Iris pigment epithelial cell (primary cell): ENCODE data around the gene TGOLN2.
"Not testable (repeated sequence)": the region's sequence is repeated elsewhere in the genome, so short reads cannot be mapped to it uniquely, and the experiment has no call there.

Experiments used
- DNase-seq: peaks from one replicate; pipeline ENCODE4 v3.0.0-alpha.2; 2011; ENCODE audit warnings: low read depth

The TGOLN2 gene

DNA sequence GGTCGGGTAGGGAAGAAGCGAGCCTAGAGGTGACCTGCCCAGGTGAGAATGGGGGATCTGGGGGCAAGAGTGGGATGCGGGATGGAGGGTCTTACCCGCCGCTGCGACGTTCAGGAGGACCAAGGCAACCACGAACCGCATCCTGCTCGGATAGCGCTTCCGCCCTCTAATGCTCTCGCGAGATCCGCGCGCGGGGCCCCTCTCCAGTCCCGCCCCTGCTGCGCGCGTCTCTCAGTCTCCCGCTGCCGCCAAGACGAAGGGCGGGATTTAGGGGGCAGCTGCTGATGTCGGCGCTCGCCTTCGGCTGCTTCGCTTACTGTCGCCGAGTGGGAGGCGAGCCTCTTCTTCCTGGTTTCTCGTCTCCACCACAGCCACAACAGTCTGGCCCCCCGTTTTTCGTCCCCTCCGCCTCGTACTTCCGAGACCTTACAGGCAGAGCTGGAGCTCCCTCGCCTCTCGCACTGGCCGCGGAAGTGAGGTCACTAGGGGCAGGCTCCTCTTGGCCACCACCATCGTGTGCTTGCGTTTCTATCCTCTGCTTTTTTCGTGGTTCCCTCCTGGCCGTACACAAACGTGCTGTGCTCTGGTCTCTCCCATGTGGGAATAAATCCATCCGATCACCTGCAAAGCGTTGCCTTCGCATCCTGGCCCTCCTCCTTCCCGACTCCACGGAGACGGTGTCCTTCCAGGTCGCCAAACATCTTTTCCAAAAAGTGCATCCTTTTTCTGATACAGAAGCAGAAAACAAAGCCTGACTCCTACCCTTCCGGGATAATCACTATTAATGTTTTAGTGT is at the start of gene TGOLN2:
TSS of gene TGOLN2 (minus strand) at position 168 of the 796 bp plus-strand sequence. CDS start at position 141, 27 bp downstream.
- peak; percentile 91 for DNase-seq

DNA sequence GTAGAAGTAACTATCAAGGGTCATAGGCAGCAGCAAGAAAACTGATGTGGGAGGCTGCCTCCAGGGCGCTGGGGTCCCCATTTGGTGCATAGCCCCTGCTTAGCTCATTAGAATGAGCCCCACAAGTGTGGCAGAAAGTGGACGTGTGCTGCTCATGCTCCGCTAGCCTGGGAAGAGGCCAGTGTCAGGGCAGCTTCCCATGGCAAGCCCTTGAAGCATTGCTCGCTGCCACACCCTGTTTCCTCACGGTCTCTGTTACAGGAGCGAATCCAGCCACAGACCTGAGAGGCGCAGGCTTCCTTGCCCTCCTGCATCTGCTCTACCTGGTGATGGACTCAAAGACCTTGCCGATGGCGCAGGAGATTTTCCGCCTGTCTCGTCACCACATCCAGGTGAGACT is 49.3 kb upstream of the TGOLN2 start:
- no peak for DNase-seq

DNA sequence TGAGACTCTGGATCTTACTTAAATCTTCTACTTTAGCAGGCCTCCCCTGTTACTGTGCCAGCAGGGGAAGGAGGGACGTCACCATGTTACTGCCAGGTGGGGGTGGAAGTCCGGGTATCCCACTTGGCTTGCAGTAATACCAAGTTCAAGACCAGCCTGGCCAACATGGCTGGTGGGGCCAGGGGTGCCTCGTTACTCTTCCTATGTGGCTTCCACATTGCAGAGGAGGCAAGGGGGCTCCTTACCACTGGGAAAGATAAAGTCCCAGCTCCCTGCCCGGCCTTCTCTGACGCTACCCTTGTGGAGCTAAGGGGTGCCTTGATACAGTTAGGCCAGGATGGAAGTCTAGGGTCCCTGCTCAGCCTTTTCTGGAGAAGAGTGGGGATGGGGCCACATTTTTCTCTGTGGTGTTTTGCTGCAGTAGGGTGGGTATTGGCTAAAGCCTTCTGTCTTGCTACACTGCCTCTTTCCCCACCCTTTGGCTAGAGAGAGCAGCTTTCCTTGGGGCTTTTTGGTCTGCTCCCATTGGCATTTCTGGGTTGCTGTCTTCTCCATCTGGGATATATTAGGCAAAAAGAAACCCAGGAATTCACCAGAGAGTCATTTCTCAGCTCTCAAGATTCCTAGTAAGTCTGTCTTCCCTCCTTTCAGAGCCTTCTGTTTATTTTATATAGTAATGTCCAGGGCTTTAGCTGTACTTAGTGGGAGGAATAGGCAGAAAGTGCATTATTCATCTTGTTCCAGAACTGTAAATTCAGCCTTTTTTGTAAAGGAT is 48.7 kb upstream of the TGOLN2 start:
- no peak for DNase-seq

DNA sequence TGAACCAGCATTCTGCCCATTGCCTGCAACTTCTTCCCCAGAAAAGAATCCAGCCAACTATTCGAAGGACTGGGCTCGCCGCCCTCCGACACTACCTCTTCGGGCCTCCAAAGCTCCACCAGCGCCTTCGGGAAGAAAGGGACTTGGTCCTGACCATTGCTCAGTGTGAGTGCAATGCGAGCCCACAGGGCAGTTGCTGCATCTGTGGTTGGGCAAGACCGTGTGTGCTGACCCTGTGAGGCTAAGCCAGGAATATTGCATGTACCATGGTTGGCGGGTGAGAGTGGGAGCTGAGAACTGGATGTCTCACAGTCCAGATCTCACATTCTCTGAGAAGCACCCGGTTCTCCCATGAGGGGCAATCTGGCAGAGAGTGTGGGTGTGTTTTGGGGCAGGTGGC is 43.3 kb upstream of the TGOLN2 start:
- DNase-seq, result no peak

DNA sequence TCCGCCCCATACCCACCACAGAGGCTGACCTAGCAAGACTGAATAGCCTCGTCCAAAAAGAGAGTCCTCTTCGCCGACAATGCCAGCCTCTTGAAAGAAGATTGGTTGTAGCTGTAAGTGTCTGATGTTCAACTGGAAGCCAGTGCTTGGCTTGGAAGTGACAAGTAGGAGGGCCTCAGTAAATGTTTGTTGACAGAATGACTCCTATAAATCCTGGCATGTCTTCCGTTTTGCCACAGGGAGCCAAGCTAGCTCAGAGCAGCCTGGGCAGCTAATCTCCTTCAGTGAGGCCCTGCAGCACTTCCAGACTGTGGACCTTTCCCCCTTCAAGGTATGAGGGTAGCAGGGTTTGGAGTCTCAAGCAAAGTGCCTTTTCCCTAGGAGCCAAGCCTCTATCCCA is 41.7 kb upstream of the TGOLN2 start:
- no peak for DNase-seq

DNA sequence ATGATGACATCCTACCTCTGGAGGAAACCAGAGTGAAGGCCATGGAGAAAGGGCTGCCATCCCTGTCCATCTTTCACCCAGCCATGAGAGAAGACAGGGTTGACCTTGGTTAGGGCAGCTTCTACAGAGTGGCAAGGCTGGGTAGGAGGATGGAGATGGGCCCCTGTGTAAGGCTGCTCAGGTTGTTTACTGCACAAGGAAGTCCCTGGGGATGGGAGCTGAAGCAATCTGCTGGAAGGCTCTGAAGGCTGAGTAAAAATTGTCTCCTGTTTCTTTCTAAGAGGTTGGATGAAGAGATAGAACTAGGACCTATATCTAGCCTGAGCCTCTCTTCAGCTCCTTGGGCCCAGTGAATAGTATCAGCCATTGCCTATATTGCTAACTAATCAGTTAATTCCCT is 41.1 kb upstream of the TGOLN2 start:
- DNase-seq, result no peak

DNA sequence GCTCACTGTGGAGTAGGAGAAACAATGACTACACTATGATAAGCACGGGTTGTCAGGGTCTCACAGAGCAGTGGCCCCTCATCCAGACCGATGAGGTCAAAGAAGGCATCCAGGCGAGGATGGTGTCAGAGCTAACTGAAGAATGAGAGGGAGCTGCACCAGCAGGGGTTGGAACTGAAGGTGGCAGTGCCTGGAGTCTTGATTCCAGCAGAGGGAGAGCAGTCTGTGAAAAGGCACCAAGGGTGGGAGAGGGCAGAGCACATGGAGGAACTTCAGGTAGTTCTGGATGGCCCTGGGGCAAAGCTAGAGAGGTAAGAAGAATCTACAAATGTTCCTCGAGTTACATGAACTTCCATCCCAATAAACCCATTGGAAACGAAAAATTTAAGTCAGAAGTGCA is 39.4 kb upstream of the TGOLN2 start:
- DNase-seq, result no peak

DNA sequence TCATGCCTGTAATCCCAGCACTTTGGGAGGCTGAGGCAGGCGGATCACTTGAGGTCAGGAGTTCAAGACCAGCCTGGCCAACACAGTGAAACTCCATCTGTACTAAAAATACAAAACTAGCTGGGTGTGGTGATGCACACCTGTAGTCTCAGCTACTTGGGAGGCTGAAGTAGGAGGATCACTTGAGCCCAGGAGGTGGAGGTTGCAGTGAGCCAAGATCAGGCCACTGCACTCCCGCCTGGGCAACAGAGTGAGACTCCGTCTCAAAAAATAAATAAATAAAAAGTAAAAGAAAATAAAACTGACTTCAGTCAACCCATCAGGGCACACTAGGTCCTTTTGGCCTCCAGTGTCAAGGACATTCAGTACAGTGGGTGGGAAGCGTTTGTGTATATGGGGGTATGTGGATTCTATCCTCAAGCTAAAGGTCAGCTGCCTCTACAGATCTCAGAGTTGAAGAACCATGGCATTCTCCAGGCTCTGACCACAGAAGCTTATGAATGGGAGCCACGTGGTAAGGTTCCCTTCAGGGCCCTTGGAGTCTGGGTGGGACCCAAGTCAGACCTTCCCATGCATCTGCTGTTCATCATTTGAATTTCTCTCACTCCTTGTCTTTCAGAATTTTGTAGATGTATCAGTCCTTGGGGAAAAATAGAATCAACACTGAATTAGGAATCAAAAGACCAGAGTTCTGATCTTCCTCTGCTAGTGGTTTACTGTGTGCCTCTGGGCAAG is 35.0 kb upstream of the TGOLN2 start:
- DNase-seq, result not testable (repeated sequence)

DNA sequence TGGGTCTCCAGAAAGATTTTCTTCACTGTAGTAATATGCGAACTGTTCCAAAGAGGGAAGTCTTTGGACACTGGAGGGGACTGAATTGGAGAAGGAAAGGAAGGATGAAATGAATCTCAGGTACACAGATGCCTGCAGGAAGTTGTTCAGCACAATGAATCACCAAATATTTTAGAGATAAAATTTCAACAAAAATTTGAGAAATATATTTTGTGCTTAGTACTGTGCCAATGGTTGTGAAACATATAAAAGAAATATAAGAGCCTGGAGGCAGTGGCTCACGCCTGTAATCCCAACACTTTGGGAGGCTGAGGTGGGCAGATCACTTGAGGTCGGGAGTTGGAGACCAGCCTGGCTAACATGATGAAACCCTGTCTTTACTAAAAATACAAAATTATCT is 29.9 kb upstream of the TGOLN2 start:
- no peak for DNase-seq

DNA sequence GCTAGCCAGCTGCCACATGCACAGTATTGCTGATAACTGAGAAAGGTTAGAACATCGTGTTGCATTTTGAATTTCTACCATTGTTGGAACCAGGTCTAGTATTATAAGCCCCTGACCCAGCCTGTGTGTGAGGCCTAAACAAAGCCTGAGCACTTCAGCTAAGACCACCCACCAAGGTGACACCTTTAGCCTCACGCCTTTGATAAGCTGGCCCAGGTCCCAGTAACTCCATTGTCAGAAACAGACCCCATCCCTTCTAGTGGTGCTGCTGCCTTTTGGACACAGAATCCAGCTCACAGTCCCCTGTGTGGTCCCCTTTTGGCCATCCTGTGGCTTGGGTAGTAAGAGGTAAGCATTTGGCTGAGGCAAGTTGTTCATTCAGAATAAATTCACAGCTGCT is 28.4 kb upstream of the TGOLN2 start:
- no peak for DNase-seq

DNA sequence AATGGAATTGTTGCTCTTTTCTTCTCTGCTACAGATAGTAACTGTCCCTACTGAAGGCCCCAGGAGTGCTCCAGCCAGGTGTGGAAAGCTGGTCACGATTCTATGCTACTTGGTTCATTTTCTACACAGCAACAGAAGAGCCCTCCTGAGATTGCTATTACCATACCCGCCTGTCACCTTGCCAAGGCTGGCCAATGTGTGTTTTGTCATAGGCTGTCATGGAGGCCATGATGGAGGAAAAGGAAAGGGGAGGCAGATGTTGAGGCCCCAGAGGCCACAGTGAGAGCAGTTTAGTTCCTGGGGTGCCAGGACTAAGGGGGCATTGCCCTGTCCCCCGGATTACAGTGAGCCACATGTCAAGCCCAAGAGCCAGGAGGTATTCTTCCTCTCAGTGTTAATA is 27.7 kb upstream of the TGOLN2 start:
- no peak for DNase-seq

DNA sequence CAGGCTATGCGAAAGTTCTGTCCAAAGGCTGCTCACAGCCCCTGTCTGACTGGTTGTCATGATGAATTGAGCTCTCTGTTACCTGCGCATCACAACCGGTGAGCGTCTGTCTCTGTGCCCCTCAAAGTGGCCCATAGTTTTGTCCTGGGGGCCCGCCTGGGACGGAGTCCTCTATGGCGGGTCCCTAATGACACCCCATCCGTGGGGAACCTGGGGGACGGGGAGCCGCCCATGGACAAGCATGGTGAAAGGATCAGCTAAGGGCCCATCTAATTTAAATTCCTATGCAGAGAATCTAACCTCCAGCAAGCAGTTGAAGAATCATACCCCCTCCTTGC is 27.3 kb upstream of the TGOLN2 start:
- DNase-seq, result no peak

DNA sequence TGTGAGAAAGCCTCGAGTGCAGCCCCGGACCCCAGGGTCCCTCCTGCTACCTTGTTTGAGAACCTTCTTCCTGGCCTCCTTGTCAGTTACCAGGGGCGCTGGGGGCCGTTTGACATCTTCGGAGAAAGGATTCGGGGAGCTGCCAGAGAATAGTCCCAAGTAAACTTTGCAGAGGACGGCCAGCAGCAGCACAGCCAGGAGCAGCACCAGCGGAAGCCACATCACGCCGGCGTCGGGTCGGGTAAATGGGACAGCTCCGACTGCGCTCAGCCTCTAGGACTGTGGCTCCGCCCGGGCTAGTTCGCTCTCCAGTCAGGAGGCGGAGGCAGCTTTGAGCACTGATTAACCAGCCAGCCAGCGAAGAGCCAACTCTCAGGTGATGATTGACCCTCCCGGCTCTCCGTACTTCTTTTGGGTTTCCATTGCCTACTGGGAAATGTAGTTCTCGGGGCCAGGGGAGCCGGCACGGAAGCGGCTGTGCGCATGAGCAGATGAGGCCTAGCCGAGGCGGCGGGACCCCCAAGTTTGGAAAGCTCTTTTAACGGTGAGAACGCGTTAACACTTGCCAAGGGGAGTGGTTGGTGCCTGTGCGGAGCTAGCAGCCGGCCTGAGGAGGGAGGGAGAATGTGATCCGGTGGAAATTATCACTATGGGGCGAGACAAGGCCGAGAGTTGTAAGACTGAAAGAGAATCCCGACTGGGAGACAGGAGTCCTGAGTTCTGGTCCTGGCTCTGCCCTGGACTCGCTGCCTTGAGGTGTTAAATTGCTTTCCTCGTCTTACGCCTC is 26.7 kb upstream of the TGOLN2 start, which contains the start of the genes ELMOD3 and RETSAT:
TSS of gene ELMOD3 (plus strand) at position 484 of the 787 bp plus-strand sequence. CDS start 2,430 bp downstream, outside the sequence.
TSS of gene RETSAT (minus strand) at position 243 of the 787 bp plus-strand sequence. CDS start at position 222, 21 bp downstream.
- DNase-seq, result peak; percentile 100

DNA sequence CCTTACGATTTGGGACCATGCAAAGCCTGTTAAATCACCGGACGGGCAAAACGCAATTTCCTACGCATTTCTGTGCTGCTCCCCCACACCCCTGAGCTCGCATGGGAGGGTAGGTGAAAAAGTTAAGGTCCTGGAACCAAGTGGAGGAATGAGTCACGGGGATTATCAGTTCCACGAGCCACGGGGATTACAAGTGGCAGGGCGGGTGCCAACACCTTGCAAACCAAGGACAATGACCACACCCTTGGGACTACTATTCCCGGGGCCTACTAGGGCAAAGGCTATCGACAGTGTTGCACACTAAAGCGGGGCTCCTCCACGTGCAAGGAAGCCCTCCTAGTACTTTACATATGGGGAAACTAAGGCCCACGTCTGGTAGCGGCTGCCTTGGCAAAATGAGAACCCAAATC is 26.1 kb upstream of the TGOLN2 start:
- DNase-seq, result peak; percentile 44

DNA sequence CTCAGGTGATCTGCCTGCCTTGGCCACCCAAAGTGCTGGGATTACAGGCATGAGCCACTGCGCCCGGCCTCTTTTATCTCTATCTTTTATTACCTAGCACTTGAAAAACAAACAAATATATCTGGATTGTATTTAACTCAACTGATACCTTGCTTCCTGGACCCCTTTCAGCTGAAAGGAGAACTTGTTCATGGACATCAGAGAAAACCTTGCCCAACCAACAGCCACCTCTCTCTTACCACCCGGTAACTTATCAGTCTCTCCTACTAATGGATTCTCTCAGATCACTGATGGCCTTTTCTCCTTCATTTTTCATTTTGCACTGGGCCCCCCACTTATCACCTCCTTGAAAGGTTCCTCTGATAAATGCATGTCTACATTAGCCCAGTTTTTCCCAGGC is 19.8 kb upstream of the TGOLN2 start:
- no peak for DNase-seq

DNA sequence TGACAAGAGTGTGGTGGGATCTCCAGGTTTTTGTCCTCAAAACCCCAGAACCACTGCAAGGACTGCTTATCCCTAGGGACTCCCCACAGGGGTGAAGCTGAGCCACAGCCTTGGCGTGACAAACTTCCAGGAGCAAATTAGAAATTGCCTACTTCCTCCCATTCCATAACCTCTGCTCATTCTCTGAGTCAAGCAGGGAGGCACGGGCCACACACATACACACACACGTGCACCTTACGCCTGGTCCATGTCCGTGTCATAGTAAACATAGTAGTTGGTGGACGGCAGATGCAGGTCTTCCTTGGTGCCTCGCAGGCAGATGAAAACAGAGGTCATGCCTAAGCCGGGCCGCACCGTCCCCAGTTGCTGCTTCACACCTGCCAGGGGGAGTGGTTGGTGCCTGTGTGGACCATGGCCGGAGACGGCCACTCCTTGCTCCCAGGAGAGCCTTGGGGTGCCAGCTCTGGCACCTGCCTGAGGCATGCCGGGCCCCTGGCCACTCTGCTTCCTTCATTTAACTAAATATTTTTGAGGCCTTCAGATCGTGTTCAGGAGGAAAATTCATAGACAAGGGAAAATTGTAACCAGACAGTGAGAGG is 16.7 kb upstream of the TGOLN2 start:
- no peak for DNase-seq

DNA sequence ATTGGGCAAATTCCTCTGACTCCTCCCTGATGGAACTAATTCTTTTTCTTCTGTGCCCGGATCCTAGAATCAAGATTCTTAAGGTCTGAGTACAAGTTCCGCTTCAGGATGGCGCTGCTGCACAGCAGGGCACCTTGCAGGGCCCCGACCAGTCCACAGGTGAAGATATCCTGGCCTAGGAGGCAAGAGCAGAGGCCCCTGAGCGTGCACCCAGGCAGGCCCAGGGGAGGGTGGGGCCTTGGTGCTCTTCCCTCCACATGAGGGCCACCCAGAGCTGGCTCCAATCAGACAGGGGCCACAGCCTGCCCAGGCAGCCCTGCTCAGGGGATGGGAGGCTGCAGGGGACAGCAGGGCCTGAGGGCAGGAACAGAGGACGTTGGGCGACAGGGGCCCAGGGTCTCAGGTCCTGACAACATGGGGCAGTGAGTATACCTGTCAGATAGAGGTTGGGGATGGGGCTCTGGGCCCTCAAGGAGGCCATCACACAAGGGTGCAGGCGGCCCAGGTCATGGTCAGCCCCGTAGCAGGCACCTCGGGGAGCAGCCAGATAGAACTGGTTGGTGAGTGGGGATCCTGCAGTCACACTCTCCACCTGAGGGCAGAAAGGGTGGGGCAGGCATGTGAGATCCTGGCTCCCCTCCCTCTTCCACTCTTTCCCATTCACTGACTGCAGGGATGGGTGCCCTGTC is 15.6 kb upstream of the TGOLN2 start:
- not testable (repeated sequence) for DNase-seq

DNA sequence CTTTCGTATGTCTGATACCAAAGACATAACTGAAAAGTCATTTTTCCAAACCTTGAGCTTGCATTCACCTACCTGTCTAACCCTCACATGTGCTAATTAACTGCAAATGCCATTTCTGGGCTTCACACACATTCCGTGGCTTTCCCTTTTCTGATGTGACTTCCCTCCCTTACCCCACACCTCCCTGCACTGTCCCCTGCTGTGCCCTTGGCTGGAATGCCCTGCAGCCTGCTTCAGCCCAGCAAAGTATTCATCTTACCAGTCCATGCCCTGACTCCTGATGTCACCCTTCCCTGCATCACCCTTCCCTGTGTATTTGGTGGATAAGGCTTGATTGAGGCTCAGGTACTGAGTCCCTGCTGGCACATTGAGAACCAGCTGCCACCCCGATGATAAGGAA is 14.4 kb upstream of the TGOLN2 start:
- no peak for DNase-seq

DNA sequence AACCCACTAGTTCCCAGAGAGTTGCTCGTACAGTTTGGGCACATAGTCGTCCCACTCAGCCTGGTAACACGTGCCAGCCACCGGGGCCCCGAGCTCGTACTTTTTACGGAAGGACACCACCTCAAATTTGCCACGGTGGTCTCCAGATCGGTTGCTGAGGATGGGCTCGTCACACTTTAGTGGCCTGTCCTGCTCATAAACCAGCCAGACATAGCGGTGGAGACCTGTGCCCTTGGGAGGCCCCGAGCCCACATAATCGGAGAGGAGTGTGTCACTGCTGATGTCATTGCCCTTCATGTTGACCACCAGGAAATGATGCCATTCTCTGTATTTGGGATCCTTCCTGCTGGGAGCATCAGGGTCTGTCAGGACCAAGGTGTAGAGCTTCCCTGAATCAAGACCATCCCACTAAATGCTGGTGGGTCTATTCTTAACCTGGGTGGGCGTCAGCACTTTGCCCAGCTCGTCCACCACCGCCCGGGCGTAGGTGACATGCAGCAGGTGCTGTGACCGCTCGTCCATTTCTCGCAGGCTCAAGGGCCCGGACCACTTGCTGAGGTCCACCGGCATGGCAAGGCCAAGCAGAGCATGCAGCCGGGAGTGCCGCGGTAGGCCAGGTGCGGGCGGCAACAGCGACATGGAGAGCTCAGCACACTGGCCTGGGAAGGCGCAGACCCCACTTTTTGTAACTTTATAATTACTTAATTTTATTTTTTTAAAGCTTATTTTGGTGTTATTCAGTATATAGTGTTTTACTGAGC is 13.7 kb upstream of the TGOLN2 start:
- DNase-seq, result no peak
